Embryonic facial prominence (tissue), 1 donor: ENCODE results near the gene CRHR1.

Experiments
- DNase-seq: peaks from one replicate; pipeline ENCODE4 v3.0.0-alpha.2; 2016; ENCODE audit errors: extremely low spot score

The CRHR1 gene

DNA sequence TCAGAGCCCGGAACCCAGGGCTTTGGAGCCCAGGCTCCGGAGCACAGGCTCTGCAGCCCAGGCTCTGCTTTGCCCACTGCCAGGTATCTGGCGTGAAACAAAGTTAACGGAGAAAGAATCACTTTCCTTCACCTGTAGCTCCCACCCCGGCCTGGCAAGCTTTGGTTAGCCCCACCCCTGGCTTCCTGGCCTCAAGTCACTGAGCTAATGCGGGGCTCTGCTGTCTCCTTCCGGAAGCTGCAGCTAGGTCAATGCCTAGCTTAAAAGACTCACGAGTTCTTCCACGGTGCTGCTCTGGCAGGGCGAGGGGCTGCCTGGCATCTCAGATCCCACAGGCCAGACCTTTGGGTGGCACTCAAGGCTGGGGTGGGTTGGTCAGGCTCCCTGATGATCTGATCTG lies 39.5 kb downstream of the CRHR1 start:
- DNase-seq: no peak

DNA sequence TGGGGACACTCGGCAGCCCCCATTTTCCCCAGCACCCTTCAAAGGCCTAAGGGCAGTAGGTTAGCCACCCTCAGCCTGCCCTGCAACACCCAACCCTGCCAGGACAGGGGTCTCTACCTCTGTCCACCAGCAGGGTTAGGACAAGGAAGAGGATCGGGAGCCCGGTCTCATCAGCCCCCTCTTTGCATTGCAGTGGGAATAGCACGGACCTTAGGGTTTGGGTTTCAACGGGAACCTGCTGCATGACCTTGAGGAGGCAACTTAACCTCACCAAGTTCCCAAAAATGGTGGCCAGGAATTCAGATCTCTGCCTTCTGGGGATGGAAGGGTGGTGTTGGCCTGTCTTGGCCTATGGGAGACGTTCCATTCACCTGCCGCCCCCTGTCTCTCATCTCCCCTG lies 40.4 kb downstream of the CRHR1 start:
- DNase-seq: no peak

DNA sequence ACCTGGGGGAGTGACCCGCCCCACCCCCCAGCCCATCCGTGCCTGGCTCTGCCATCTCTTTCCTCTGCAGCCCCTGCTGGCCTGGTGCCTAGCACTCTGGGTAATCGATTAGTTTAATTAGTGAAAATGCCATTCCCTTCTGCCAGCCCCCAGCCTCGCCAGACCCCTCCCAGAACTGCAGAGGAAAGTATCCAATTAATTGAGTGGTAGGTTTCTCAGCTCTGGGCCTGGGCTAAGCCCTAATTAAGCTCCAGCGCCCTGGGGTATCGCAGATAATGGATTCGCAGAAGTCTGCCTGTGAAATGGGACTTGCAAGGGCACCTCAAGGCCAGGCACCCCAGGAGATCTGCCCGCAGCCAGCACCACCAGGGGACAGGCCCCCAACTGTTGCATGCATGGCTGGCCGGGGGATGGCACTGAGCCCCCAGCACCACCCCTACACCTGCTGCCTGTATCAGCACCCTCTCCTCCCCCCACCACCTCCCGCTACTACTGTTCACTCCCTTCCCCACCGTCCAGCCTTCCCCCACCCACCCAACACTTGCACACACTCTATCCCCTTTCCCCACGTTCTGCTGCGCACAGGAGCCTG lies 40.9 kb downstream of the CRHR1 start:
- no peak for DNase-seq

DNA sequence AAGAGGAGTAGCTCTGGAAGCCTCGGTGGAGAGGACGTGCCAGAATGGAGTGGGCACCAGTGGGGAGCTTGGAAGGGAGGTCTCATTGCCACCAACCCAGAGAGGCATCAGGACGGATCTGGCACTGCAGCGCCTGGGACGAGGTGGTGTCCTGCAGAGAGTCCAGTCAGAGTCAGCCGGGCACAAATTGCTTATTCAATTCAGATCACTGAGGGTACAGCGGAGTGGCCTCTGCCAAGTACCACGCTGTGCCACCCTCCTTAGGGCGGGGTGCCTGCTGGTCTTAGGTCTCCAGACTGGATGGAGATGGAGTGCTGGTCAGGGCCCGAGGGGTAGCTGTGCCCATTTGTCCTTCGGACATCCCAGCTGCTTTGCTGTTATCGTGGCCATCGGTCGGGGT lies 41.7 kb downstream of the CRHR1 start:
- no peak for DNase-seq

DNA sequence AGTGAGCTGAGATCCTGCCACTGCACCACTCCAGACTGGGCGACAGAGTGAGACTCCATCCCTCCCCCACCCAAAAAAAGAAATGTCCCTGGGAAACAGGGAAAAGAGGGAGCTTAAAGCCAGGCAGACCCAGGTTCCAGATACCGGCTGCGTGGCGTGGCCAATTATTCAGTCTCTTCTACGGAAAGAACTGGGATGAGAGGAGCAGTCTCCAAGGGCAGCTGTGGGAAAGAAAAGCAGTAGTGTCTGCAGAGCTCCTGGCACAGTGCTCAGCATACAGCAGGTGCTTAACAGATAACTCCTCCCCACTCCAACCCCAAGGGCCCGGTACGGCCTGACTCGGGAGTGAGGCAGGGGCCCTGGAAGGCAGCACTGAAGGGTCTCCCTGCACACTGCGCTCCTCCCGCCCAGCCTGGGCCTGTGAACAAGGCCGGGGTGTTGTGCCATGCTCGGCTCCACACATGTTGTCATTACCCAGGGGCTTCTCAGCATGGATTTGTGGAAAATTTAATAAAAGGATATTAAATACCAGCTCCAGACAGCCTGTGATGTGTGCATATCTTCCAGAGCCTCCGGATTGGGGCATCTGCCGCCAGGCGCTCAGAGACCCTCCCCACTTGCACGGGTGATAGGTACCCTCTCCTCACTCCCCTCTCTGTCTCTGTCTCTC lies 42.9 kb downstream of the CRHR1 start:
- no peak for DNase-seq

DNA sequence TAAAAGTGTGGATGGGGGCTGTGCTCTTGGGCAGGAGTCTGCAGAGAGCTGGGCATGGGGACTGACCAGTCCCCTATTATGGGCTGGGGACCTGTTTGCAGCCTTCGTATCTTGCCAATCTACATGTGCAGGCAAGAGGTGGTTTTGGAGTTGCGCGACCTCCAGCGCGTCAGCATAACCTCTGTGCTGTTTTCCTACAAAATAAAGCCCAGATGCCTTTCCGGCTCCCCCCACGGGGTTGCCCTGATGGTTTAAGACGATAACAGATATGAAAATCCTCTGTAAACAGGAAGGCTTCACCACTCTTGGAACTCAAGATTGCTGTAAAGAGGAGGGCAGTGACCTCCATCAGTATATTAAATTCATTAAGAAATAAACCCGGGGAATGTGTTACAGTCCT lies 44.1 kb downstream of the CRHR1 start:
- DNase-seq: no peak

- DNase-seq: no peak
Observed at GRCh38 chr17:45828582-45829133, 44.5 kb downstream of the CRHR1 start.

- no peak for DNase-seq
Observed at GRCh38 chr17:45833920-45834319, 49.8 kb downstream of the CRHR1 start.

DNA sequence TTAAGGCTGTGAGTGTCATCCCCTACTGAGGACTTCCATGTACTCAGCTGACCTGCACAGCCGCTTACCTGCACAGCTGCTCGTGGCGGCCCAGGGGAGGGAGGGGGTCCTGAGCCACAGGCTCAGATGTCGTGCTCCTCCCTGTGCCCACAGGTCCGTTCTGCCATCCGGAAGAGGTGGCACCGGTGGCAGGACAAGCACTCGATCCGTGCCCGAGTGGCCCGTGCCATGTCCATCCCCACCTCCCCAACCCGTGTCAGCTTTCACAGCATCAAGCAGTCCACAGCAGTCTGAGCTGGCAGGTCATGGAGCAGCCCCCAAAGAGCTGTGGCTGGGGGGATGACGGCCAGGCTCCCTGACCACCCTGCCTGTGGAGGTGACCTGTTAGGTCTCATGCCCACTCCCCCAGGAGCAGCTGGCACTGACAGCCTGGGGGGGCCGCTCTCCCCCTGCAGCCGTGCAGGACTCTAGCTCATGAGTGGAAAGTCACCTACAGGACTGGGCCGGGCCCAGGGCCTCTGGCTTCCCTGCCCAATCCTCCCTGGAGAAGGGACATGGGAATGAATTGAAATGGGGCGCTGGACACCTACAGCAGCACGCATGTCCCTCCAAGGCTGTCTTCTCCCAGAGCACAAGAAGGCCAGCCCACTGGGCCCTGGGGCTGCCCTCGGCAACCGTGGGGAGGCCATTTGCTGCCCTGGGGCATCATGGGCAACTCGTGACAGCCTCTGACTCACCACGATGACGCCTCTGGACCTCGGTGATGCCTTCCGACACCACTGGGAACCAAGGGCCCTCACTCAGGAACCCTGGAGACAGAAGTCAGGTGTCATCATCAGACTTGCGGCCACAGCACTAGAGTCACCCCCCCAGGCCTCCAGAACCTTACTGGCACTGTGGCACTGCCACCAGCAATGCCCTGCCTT lies 50.6 kb downstream of the CRHR1 start:
- no peak for DNase-seq

DNA sequence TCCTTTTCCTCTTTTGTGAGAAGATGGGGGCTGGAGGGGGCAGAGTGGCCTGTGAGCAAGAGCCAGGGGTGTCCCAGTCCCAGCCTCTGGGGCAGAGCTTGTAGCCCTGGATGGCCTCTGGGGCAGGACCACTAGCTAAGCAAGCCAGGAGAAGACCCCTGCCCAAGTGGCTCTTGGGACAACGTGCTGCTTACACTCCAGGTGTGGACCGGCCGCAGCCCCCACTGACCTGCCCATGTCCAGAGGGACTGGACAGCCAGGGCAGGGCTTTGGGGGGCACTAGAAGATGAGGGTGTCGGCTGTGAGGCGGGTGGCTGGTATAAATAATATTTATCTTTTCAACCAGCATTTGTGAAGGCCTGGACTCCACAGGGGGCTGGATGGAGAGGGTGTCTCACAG lies 51.4 kb downstream of the CRHR1 start:
- no peak for DNase-seq

- no peak for DNase-seq
Observed at GRCh38 chr17:45836047-45837044, 52.2 kb downstream of the CRHR1 start.

- DNase-seq: no peak
Observed at GRCh38 chr17:45837187-45837586, 53.1 kb downstream of the CRHR1 start.

DNA sequence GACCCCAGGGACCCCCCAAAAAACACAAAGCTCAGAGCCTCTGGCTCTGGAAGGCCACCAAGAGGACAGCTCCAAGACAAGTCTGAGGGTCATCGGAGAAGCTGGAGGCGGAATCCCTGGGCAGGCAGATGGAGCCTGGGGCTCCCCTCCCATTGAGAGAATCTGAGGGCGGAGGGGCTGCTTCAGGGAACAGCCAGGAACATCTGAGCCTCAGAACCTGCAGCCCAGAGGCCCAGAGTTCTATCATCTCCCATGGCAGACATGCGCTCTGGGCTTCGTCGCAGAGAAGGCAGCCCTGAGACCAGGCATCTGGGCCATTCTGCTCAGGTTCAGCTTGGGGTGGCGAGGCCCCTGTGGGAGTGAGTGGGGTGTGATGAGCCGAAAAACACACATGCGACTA lies 53.5 kb downstream of the CRHR1 start:
- DNase-seq: no peak

DNA sequence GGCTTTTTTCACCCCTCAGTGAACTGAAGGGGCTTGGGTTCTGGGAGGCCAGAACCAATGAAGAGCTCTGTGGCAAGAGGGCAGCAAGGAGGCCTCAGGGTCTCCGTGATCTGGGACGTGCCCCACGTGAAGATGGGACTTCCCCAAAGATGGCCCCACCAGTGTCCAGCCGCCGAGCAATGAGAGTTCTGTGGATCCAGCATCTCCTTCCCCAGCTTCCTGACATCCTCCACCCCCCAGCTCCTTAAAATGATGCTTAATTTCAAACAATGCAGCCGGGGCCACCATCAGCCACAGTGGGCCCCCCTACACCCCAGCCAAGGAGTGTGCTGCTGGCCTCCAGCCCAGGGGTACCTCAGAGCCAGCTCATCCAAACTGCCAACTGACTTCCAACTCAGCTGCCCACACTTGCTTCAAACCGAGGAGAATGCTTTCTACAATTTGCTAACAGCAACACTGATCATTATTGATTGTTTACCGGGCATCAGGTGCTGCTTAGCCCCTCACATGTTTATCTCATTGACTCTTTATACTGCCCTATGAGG lies 54.7 kb downstream of the CRHR1 start:
- no peak for DNase-seq

DNA sequence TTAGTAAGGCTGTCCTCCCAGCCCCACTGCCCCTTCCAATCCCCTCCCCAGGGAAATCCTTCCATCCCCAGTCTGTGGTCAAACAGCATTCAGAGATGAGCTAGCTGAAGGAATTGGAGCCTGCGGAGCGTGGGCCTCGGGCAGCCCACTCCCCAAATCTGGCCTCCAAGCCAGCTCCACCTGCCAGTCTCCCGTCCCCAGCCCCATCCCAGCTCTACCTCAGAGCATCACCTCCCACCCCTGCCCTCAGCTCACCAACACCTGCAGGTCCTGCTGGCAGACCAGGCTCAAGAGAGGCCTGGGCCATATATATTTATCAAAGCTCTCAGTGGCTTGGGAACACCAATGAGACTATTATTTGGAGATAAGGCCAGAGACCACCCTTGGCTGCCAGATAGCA lies 55.3 kb downstream of the CRHR1 start:
- DNase-seq: no peak

DNA sequence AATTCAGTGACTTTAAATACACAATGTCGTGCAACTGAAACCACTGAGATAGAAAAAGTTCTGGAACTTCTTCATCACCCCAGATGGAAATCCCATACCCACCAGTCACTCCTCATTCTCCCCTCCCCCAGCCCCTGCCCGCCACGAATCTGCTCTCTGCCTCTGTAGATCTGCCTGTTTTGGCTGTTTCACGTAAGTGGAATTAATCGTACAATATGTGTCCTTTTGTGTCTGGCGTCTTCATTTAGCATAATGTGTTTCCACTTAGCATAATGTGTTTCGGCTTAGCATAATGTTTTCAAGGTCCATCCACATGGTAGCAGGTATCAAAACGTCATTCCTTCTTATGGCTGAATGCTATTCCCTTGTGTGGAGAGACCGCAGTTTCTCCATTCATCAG lies 57.1 kb downstream of the CRHR1 start:
- DNase-seq: no peak

- DNase-seq: no peak
Observed at GRCh38 chr17:45841883-45842525, 57.9 kb downstream of the CRHR1 start.

- no peak for DNase-seq
Observed at GRCh38 chr17:45843722-45844121, 59.6 kb downstream of the CRHR1 start.

DNA sequence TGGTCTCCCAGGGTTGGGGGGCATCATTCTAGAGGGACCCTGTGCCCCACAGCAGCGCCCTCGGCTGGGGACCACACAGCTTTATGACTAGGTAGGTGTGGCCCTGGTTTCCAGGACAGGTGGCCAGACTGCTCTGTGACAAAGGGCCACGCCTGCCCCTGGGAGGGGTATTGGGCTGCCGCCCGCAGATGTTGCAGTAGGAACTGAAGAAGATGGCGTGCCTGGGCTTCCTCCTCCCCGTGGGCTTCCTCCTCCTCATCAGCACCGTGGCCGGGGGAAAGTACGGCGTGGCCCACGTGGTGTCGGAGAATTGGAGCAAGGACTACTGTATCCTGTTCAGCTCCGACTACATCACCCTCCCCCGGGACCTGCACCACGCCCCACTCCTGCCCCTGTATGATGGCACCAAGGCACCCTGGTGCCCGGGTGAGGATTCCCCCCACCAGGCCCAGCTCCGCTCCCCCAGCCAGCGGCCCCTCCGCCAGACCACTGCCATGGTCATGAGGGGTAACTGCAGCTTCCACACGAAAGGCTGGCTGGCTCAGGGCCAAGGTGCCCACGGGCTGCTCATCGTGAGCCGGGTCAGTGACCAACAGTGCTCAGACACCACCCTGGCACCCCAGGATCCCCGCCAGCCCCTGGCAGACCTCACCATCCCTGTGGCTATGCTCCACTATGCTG lies 60.7 kb downstream of the CRHR1 start, which contains the start of gene SPPL2C:
TSS of gene SPPL2C (plus strand) at position 187 of the 681 bp plus-strand sequence. CDS start at position 213, 26 bp downstream.
- DNase-seq: no peak
